Kasumi-1 (cell line): Measurements from ENCODE around the gene PPP1R13B.
"Not testable (repeated sequence)": the region's sequence is repeated elsewhere in the genome, so short reads cannot be mapped to it uniquely, and the experiment has no call there.

Experiments used
- DNase-seq, 2 experiments: peaks; one replicate each; lab custom pipeline; 2025; lab: John Stamatoyannopoulos, UW

The PPP1R13B gene

DNA sequence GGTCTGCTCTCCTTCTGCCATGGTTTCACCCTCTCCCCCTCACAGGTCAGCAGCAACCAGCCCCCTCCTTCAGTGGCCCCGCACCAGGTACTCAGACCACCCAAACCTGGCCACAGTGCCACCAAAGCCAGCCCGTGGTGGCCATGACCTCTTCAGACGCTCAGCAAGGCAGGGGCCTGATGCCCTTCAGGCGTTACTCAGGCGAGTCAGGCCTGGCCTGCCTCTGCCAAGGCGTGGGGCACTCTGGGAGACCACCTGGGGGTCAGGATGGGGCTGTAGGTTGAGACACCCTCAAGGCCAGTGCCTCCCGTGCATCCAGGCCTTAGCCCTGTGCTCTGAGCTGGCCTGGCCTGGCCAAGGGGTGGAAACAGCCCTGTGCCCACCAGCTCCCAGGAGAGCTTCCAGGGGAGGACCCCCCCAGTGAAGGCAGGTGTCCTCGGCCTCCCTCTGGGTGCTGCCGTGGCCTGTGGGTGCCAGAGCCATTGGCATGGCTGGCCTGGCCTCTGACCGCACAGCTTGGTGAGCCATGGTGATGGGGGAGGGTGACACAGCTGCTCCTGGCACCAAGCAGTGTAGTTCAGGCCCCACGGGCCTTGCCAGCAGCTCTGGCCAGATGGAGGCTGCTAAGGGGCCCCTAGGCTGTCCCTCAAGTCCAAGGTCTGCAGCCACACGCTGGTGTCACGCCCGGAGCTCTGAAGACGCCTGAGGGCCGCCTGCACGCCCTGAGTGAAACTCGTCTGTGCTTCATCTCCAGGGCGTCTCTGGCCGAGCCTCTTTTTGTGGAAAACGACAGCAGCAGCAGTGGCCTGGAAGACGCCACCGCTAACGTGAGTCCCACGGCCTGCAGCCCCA lies 147.2 kb downstream of the PPP1R13B start:
- DNase-seq = no peak

DNA sequence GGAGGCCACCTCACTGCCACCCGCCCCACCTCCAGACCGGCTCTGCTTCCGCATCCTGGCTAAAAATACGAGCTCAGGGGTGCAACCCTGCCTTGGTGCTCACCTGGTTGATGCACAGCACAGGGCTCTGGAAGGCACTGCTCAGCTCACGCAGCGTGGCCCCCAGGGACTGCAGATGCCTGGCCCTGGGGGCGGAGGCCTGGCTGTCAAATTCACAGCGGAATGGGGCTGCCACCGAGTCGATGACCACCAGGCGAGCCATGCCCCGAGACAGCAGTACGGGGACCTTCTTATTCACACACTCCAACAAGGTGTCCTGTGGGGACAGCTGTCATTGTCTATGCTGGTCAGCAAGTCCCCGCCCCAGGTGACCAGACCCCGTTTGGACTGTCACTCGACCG lies 148.1 kb downstream of the PPP1R13B start:
- DNase-seq = no peak

GRCh38 chr14:103698380-103699260 lies 148.8 kb downstream of the PPP1R13B start:
- DNase-seq = no peak

DNA sequence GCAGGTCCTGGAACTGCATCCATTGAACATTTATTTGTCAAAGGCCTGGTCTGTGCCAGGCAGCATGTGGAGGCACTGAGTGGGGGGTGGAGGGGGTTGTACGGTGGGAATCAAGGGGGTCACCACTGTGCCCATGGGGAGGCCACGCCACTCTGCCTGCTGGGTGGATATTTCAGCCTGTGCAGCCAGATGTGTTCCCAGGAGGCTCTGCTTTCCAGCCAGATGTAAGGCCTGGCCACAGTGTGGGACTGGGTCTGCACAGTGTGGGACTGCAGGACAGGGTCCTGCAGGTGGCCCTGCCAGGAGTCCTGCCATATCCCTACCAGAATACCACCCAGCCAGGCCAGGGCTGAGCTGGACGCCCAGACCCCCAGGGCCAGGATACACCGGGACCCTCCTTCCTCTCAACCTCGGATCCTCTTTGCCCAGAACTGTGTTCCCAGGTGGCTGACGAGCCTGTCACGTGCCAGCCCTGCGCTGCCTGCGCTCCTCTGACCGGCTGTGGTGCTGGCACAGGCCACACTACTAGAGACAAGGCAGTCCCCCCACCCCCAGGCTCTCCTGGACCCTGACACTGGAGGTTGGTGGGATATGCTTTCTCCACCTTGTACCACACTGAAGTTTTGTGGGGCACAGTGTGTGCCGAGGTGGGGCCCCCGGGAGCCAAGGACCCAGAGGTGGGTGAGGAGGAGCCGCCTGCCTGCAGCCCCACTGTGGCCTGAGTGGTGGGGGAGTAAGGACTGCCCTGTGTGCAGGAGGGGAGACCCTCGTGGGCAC lies 149.6 kb downstream of the PPP1R13B start:
- DNase-seq = no peak

GRCh38 chr14:103697206-103697602 lies 150.2 kb downstream of the PPP1R13B start:
- no peak for DNase-seq

DNA sequence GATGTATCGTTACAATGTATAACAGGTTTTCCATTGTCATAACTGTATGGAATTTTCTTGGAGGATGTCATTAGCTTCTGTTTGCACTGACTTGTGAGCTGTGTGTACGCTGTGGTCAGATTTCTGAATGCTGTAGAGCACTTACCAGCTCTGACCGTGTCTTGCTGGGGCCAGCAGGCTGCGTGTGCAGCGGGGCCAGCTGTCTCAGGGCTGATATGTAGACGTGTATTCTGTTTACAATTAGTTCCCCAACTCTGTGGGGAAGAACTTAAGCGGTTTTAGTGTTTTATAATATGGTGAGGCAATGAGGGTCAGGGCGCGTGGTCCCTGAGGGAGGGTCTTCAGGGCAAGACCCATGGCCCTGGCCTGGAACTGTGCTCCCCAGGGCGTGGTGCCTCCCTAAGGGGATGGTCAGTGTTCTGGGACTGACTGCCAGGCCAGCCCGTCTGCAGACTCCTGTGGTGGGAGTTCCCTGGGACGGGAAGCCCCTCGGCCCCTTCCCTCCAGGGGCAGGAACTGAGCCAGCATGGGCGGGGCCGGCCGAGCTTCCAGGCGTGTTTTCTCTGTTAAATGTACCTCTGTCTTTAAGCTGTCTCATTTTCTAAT lies 150.8 kb downstream of the PPP1R13B start:
- no peak for DNase-seq

- no peak for DNase-seq
Measured at GRCh38 chr14:103696070-103696402, 151.3 kb downstream of the PPP1R13B start.

DNA sequence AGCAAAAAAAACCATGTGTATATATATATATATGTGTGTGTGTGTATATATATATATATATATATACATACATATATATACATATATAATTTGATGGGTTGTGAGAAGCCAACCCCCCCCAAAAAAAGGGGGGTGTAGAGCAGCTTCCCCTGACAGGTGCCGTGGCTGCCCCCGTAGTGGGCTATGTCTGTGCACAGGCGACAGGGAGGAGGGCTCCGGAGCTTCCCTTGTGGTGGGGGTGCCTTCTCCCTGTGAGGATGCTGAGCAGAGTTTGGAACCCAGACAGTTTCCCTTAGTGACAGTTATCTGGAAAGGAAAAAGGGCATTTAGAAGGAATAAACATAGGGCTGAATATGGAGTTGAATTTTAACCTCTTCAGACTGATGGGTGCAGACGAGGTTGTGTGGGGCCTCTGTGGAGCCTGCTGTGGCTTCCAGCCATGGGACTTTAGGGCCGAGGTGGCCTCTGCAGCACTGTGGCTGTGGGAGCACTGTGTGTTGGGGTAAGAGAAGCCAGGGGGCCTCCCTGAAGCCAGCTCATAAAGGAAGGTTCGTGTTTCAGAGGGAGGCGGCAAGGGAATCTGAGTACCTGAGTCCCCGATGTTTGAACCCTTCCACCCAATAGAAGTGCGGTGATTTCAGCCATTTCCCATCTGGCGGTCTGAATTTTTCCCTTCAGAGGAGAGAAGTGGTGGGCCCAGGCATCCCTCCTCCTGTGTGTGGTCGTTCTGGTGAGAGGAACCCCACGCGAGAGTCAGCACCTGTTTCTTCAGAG lies 151.9 kb downstream of the PPP1R13B start:
- no peak for DNase-seq

DNA sequence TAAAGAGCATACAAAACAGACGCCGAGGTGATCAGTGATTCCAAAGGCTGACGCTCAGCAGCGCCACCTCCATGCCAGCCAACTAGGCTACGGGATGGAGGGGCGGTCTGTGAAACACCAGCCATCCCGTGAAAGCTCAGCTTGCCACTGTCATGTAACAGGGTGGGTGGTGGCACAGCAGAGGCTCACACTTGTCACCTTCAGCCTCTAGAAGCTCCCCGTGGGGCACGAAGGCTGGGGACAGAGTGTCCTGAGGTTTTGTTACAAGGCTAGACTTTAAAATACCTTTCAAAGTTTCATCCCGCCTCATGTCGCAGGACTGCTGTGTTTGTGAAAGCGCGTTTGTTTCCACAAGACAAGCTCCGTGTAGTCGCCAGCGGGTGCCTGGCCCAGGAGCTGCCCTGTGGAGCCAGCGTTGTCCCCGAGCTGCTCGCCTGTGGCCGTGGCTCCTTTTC lies 152.8 kb downstream of the PPP1R13B start:
- no peak for DNase-seq

- DNase-seq = no peak
Measured at GRCh38 chr14:103693515-103693914, 153.9 kb downstream of the PPP1R13B start.

- no peak for DNase-seq
Measured at GRCh38 chr14:103692871-103693270, 154.5 kb downstream of the PPP1R13B start.

GRCh38 chr14:103692159-103692558 lies 155.2 kb downstream of the PPP1R13B start:
- no peak for DNase-seq

DNA sequence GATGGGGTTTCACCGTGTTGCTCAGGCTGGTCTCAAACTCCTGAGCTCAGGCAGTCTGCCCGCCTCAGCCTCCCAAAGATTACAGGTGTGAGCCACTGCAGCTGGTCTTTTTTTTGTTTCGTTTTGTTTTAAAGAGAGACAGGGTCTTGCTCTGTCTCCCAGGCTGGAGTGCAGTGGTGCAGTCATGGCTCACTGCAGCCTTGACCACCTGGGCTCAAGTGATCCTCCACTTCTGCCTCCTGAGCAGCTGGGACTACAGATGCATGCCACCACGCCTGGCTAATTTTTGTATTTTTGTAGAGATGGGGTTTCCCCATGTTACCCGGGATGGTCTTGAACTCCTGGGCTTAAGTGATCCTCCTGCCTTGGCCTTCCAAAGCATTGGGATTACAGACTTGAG lies 155.7 kb downstream of the PPP1R13B start:
- DNase-seq = not testable (repeated sequence)

DNA sequence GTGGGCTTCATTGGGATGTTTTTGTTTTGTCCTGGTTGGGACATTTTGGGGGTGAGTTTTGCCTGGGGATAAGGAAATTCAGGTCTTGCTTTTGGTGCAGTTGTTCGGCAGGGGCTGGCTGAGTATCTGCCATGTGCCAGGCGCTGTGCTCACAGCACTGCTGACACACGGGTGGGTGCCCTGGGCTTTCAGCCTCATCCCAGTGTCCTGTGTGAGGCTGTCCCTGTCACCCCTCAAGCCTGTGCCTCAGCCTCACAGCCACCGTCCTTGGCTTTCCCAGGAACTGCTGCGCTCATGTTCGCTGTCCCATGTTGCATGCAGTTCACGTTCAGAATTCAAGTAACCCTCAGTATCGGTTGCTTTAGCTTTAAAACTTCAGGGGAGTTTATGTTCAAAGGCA lies 157.0 kb downstream of the PPP1R13B start:
- no peak for DNase-seq

DNA sequence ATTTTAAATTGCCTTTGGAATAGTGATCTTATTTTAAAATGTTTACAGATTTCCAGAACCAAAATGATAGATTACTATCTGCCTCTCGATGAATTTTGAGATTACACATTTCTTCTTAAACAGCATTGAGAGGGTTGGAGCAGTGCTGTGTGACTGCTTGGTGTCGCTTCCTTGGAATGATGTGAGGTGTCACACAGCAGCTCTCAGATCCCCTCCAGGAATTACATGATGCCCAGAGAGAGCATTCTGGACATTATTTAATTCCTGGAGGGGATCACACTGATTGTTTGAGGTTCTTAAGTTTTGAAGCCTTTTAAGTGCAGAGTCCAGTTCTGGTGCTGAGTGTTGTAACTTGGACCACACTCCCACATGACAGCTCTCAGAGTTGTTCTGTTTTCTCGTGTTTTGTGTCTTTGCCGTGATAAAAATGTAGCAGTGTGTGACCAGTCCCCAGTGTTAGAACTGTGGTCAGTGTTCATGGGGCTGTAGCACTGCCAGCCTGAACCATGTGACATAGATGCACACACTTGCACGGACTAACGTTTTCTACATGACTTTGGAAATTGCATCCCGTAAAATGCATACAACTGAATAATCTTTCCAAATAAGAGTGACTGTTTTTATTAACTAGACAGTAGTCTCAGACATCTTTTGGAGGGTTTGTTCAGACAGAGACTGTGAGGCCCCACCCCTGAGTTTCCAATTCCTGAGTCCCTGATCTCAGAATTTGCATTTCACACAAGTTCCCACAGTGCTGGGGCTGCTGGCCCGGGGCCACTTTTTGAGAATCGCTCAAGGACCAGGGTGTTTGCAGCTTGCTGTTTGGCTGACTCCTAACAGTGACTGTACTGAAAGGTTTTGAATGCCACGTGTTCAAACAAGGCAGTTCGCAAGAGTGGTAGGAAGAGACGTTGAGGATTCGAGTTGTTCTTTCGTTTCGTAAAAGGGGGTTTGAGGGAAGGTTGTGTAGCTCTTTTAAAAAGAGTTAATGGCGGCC lies 158.2 kb downstream of the PPP1R13B start:
- no peak for DNase-seq

DNA sequence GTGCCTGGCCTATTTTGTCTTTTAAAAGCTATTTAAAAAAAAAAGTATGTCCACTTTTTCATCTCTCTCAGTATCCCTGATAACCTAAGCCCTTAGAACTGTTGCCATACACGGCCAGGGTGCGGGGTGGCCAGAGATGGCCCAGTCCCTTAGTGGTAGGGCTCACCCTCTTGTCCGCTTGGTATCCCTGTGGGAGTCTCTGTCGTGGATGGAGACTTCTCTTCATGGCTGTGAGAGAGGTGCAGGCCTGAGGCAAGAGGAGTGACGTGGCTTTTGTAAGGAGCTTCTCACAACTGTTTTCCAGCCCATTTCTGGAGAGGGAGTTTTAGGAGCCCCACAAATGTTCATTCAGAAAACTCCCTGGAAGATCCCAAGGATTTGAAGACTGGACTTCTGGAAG lies 158.9 kb downstream of the PPP1R13B start:
- DNase-seq = no peak

DNA sequence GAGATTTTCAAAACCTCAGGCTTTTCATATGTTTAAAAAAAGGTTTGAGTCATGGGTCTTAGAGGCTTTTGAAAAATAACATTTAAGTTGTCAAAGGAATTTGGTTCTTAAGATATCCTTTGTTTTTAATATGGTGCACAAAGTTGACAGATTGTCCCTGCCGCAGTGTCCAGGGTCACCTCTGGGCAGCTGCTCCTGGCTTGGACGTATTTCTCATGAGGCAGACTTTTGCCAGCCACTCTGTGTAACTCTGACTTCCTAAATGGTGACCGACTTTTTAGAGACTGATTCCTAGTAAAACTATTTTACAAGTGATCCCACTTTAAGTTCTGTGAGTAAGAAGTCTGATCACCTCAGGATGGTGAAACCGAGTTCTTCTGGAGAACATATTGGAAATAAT lies 159.7 kb downstream of the PPP1R13B start:
- no peak for DNase-seq

GRCh38 chr14:103686831-103687485 lies 160.4 kb downstream of the PPP1R13B start:
- no peak for DNase-seq
